Adrenal gland (tissue), 12 donors: ENCODE measurements around the gene COMMD1. TPM values are rescaled to one million over a fixed set of nuclear protein-coding genes. Genes with fewer than 3 reads are reported as not detected.
A peak's percentile ranks its signal among the peaks of the same experiment; 100 is the strongest.

Experiments used
- DNase-seq, 7 donors: peaks; one replicate each; pipeline ENCODE4 v3.0.0-alpha.2; 2019 to 2020
- H3K27ac ChIP-seq, 5 donors: fragments of 200-600 bp; sonication (generic) in 4 of 5; 1 replicate in 3 of 5; 2 replicates in 2 of 5; pipeline versions ENCODE4 v1.5.1 to v1.8.0; 2016 to 2020; ENCODE audit warnings: mild to moderate bottlenecking in 1 of 5
- H3K27me3 ChIP-seq: fragments of 200-600 bp; 2 replicates; pipeline ENCODE4 v1.8.0; 2021
- H3K36me3 ChIP-seq, 2 donors: fragments of 200-600 bp; replicated peaks in 1 of 2; 1 replicate in 1 of 2; 2 replicates in 1 of 2; pipeline versions ENCODE4 v1.5.1 to v1.8.0; 2018 to 2022
- H3K4me1 ChIP-seq, 2 donors: fragments of 200-600 bp; replicated peaks in 1 of 2; 1 replicate in 1 of 2; 2 replicates in 1 of 2; pipeline versions ENCODE4 v1.5.1 to v1.8.0; 2018 to 2021
- H3K4me3 ChIP-seq, 4 donors: fragments of 200-600 bp; sonication (generic) in 3 of 4; one replicate each; pipeline ENCODE4 v1.5.1; 2016 to 2018
- H3K9me3 ChIP-seq, 3 donors: fragments of 200-600 bp; sonication (generic) in 1 of 3; replicated peaks in 1 of 3; 1 replicate in 2 of 3; 2 replicates in 1 of 3; pipeline versions ENCODE4 v1.5.1 to v1.8.0; 2016 to 2021
- POLR2A ChIP-seq, 2 donors: fragments of 450-650 bp; IDR thresholded peaks; one replicate each; pipeline ENCODE4 v1.6.1; 2017; ENCODE audit warnings: antibody characterized with exemption in 2 of 2, mild to moderate bottlenecking in 2 of 2, moderate library complexity in 1 of 2
- WGBS, 4 donors: extraction: QIAGEN DNeasy Blood & Tissue Kit in 2 of 4; methylation state at CpG; one replicate each; pipeline versions ENCODE4 v1.1.5 to v1.1.7; 2013 to 2017; 5-methylcytosine and 5-hydroxymethylcytosine counted together
- intact Hi-C, 2 donors: fragments of 100-400 bp; cut with DNase I; formaldehyde crosslinking; loops; one replicate each; pipeline versions ENCODE4 v1.14.1 to v1.15.0; 2022 to 2023
- polyA plus RNA-seq, 3 donors: library from polyadenylated mRNA; stranded (reverse); fragments of 200-250 nt in 2 of 3; fragments of 350-450 nt in 1 of 3; fragmentation: Illumina TruSeq in 1 of 3; extraction: RNeasy Lipid Tissue Mini Kit (QIAGEN cat#74804) in 1 of 3; gene quantifications; one replicate each; pipeline ENCODE4 v1.2.3, GENCODE V29; 2013 to 2014
- total RNA-seq, 9 donors: library from RNA; depleted of rRNA in 4 of 9; stranded (reverse); fragments of >200 nt in 4 of 9; fragments of 120-200 nt in 1 of 9; fragmentation: NEBNext Ultra II Directional in 1 of 9; extraction: Animal tissue kit (Norgen Biotek cat#: 25700) in 1 of 9; gene quantifications; one replicate each; pipeline versions ENCODE4 v1.1.0 to v1.2.4, GENCODE V29; 2013 to 2023
- TF ChIP-seq, protein P1 (sequence below), 6 experiments: fragments of 450-650 bp in 4 of 6; fragments of 200-600 bp in 2 of 6; sonication (generic) in 1 of 6; IDR thresholded peaks; 1 replicate in 5 of 6; 2 replicates in 1 of 6; pipeline versions ENCODE4 v1.5.1 to v1.8.0; 2016 to 2021; ENCODE audit warnings: antibody characterized with exemption in 6 of 6, mild to moderate bottlenecking in 2 of 6, moderate library complexity in 1 of 6
- donor health status: healthy with polysubstance abuse.
- donor health status: Bipolar disorder and iron deficiency.
- donor health status: DM: yes; HTN: yes; CAD: no.
- donor health status: DM: no; HTN: no; CAD: no.
- donor health status: DM: no; HTN: no; CAD: no.
- donor health status: DM: yes; HTN: yes; CAD: no.

COMMD1 gene
- total and polyA plus RNA-seq, 12 donors = 35.5 to 89.9 (median 55.4) TPM

GRCh38 chr2:62149708-62150107 lies 244.2 kb downstream of the COMMD1 start:
- intact Hi-C loops = no loop called here
- H3K4me1 ChIP-seq = no peaks in the 10 kb centered on the region
- DNase-seq = peak; percentile 22 to 68 (median 49)
- no peaks in the 10 kb centered on the region for H3K36me3 ChIP-seq
- no peaks in the 10 kb centered on the region for H3K9me3 ChIP-seq
- no peak overlapping the region for H3K4me3 ChIP-seq
- TF ChIP-seq, protein P1, sequence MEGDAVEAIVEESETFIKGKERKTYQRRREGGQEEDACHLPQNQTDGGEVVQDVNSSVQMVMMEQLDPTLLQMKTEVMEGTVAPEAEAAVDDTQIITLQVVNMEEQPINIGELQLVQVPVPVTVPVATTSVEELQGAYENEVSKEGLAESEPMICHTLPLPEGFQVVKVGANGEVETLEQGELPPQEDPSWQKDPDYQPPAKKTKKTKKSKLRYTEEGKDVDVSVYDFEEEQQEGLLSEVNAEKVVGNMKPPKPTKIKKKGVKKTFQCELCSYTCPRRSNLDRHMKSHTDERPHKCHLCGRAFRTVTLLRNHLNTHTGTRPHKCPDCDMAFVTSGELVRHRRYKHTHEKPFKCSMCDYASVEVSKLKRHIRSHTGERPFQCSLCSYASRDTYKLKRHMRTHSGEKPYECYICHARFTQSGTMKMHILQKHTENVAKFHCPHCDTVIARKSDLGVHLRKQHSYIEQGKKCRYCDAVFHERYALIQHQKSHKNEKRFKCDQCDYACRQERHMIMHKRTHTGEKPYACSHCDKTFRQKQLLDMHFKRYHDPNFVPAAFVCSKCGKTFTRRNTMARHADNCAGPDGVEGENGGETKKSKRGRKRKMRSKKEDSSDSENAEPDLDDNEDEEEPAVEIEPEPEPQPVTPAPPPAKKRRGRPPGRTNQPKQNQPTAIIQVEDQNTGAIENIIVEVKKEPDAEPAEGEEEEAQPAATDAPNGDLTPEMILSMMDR (IDR thresholded peaks at IDR 0.05) = no peak
- TF ChIP-seq POLR2A (IDR thresholded peaks at IDR 0.05) = no peak
- peak overlapping the region in 2 of 5 donors; percentile 4 to 20 for H3K27ac ChIP-seq
- H3K27me3 ChIP-seq = no peaks in the 10 kb centered on the region

DNA sequence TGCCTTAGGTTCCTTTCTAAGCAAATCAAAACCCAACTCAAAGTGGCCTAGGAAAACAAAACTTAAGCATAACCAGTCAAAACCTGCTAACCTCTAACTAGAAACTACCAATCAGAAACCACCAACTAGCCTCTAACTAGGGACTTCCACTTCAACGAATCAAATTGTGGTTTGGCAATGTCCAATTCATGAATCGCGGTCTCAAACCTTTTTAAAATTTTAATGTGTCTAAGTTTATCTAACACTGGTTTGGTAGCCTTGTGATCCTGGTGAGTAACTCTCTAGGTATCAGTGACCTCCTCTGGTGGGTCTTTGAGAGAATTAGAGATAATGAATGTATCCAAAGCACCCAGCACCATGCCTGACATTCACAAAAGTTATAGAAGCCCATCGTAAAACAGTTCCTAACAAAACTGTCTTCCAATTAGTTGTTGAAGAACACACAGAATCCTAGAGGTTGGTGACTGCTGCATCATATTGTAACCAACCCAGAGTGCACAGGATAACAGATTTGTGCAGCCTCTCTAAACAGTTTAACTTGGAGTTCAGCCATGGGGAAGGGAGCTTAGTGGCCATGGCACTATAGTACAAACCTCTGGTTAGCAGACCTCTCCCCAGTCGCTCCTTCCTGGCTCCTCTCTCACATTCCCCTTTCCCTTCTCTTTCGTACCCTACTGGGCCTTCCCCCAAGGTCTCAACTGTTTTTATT lies 245.3 kb downstream of the COMMD1 start:
- H3K27me3 ChIP-seq = no peaks in the 10 kb centered on the region
- 81 to 90% (median 87%) methylated on average over 6 of the region's 6 CpGs for WGBS, 4 donors
- intact Hi-C loops = no loop called here
- no peak overlapping the region for H3K4me3 ChIP-seq
- DNase-seq = no peak
- H3K9me3 ChIP-seq = no peaks in the 10 kb centered on the region
- no peak for TF ChIP-seq POLR2A (IDR thresholded peaks at IDR 0.05)
- TF ChIP-seq, protein P1 (IDR thresholded peaks at IDR 0.05) = no peak
- no peaks in the 10 kb centered on the region for H3K4me1 ChIP-seq
- H3K27ac ChIP-seq = no peak overlapping the region
- H3K36me3 ChIP-seq = no peaks in the 10 kb centered on the region

DNA sequence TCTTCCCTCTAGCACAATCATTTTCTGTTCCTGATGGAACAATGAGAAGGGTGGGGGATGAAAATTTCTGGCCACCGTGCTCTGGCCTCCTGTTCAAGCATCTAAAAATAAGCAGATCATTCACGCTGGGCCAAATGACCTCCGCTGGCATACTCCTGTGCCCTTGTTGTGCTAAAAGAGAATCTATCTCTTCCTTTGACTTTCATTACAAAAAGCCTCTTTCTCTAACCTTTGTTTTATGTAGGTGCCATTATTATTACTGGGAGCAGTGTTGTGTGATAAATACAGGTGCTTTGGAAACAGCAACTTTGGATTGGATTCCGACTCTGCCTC lies 245.8 kb downstream of the COMMD1 start:
- TF ChIP-seq, protein P1 (IDR thresholded peaks at IDR 0.05) = no peak
- no peak for TF ChIP-seq POLR2A (IDR thresholded peaks at IDR 0.05)
- WGBS, 4 donors = 77 to 82% (median 80%) methylated on average over 4 of the region's 4 CpGs
- H3K27ac ChIP-seq = no peak overlapping the region
- intact Hi-C loops = no loop called here
- no peak overlapping the region for H3K4me3 ChIP-seq
- no peaks in the 10 kb centered on the region for H3K4me1 ChIP-seq
- no peaks in the 10 kb centered on the region for H3K36me3 ChIP-seq
- H3K27me3 ChIP-seq = no peaks in the 10 kb centered on the region
- no peak for DNase-seq
- H3K9me3 ChIP-seq = no peaks in the 10 kb centered on the region

DNA sequence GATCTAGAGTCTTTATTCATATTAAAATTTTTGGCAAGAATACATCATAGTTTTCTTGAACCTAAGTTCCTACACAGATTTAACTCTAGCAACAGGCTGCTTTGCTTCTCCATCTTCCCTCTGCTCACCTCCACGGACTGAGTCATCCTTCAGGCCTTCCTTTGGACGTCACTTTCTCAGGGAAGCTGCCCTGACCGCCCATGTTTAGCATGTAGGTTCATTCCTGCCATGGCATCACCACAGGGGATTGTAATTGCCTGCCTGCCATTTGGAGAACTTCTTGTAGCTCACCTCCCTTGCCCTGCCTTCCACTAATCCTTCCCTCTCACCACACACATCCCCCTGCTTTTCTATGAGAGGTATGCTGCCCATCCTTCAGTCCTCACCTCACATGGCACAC lies 246.5 kb downstream of the COMMD1 start:
- Histone ChIP-seq H3K27ac (no peak overlapping the region), H3K27me3 (no peaks in the 10 kb centered on the region)

More for the DNA sequence above, 246.5 kb downstream of the COMMD1 start:
- H3K4me3 ChIP-seq = no peak overlapping the region
- DNase-seq = no peak
- TF ChIP-seq, protein P1 (IDR thresholded peaks at IDR 0.05) = no peak
- no peak for TF ChIP-seq POLR2A (IDR thresholded peaks at IDR 0.05)
- H3K9me3 ChIP-seq = no peaks in the 10 kb centered on the region
- no peaks in the 10 kb centered on the region for H3K4me1 ChIP-seq
- intact Hi-C loops = no loop called here
- no peaks in the 10 kb centered on the region for H3K36me3 ChIP-seq
- 82 to 89% (median 83%) methylated on average over 3 of the region's 3 CpGs for WGBS, 4 donors
